PC-3 (cell line): Measurements from ENCODE around the gene CDH13. TPM values are rescaled to one million over a fixed set of nuclear protein-coding genes. Genes with fewer than 3 reads are reported as not detected.

Experiments
- ATAC-seq: fragments of 200-7000 bp; cut with Tn5 transposase; 2 replicates; pipeline ENCODE4 v1.9.1; 2020; ENCODE audit warnings: mild to moderate bottlenecking, moderate library complexity
- BruUV-seq: library from RNA; stranded (reverse); fragments of 400-500 nt; replicated peaks from 2 replicates; lab custom pipeline; 2021; lab: Mats Ljungman, UMichigan
- CTCF ChIA-PET: fragments of 300-600 bp; sonication (Branson Sonifier 250); formaldehyde crosslinking; loops from one replicate; lab custom pipeline; 2022; ENCODE audit warnings: antibody characterized with exemption; lab: Charles Lee
- POLR2A ChIA-PET: fragments of 300-600 bp; sonication (Branson Sonifier 250); formaldehyde crosslinking; loops from one replicate; lab custom pipeline; 2022; ENCODE audit warnings: antibody characterized with exemption; ENCODE audit not compliant: unreplicated experiment; lab: Charles Lee
- DNase-seq: peaks from one replicate; pipeline ENCODE4 v3.0.0-alpha.2; 2015
- H2AFZ ChIP-seq: fragments of 300-600 bp; sonication (generic); 2 replicates; pipeline ENCODE4 v1.6.0; 2016; ENCODE audit warnings: antibody characterized with exemption, low read length
- H3F3A ChIP-seq: fragments of 300-600 bp; sonication (generic); one replicate; pipeline ENCODE4 v1.6.0; 2017; ENCODE audit warnings: antibody characterized with exemption, low read length, control low read depth, mild to moderate bottlenecking; ENCODE audit not compliant: unreplicated experiment
- H3K27ac ChIP-seq: fragments of 300-600 bp; sonication (generic); 2 replicates; pipeline ENCODE4 v1.5.1; 2016; ENCODE audit warnings: mild to moderate bottlenecking, low read length
- H3K27me3 ChIP-seq: fragments of 300-600 bp; sonication (generic); 2 replicates; pipeline ENCODE4 v1.6.1; 2016; ENCODE audit warnings: low read length, mixed read lengths
- H3K36me3 ChIP-seq: fragments of 300-600 bp; sonication (generic); 2 replicates; pipeline ENCODE4 v1.6.1; 2016; ENCODE audit warnings: low read depth, mixed run types, low read length, mixed read lengths
- H3K4me1 ChIP-seq: fragments of 300-600 bp; sonication (generic); 2 replicates; pipeline ENCODE4 v1.5.1; 2016; ENCODE audit warnings: low read length; ENCODE audit not compliant: insufficient read depth
- H3K4me2 ChIP-seq: fragments of 300-600 bp; sonication (generic); 2 replicates; pipeline ENCODE4 v1.6.0; 2016; ENCODE audit warnings: low read length
- H3K4me3 ChIP-seq: fragments of 300-600 bp; sonication (generic); 2 replicates; pipeline ENCODE4 v1.5.1; 2016; ENCODE audit warnings: mild to moderate bottlenecking, low read length, mixed read lengths
- H3K79me2 ChIP-seq: fragments of 300-600 bp; sonication (generic); 2 replicates; pipeline ENCODE4 v1.6.1; 2017; ENCODE audit warnings: low read length, mixed read lengths
- H3K9ac ChIP-seq: fragments of 300-600 bp; sonication (generic); 2 replicates; pipeline ENCODE4 v1.6.0; 2016; ENCODE audit warnings: mild to moderate bottlenecking, low read length
- H3K9me2 ChIP-seq: fragments of 300-600 bp; sonication (generic); replicated peaks from 2 replicates; pipeline ENCODE4 v1.6.1; 2016; ENCODE audit warnings: mixed run types, low read length, mixed read lengths
- H3K9me3 ChIP-seq: fragments of 300-600 bp; sonication (generic); 2 replicates; pipeline ENCODE4 v1.6.1; 2016; ENCODE audit warnings: low read length, mixed read lengths
- H4K20me1 ChIP-seq: fragments of 300-600 bp; sonication (generic); 2 replicates; pipeline ENCODE4 v1.6.1; 2016; ENCODE audit warnings: low read length, mixed read lengths
- EZH2 ChIP-seq: fragments of 300-600 bp; sonication (generic); IDR thresholded peaks from one replicate; pipeline ENCODE4 v1.6.1; 2017; ENCODE audit warnings: antibody characterized with exemption, mild to moderate bottlenecking, low read length; ENCODE audit not compliant: unreplicated experiment
- EZH2phosphoT487 ChIP-seq: fragments of 300-600 bp; sonication (generic); IDR thresholded peaks from 2 replicates; pipeline ENCODE4 v1.6.1; 2018; ENCODE audit warnings: mild to moderate bottlenecking, antibody characterized with exemption, low read length, borderline replicate concordance
- intact Hi-C: fragments of 100-400 bp; cut with micrococcal nuclease; formaldehyde crosslinking; loops from 2 replicates; pipeline ENCODE4 v1.9.0; 2023
- total RNA-seq: library from RNA; depleted of rRNA; stranded (reverse); fragments of >200 nt; gene quantifications from 2 replicates; pipeline ENCODE4 v1.2.3, GENCODE V29; 2014
- TF ChIP-seq, protein P1 (sequence below): fragments of 300-600 bp; sonication (generic); conservative IDR thresholded peaks from 2 replicates; pipeline ENCODE4 v1.5.1; 2017; ENCODE audit warnings: antibody characterized with exemption, low read depth, mild to moderate bottlenecking, low read length

CDH13 gene
- total RNA-seq, 1 experiment from 2014 or later = 0.36 TPM

DNA sequence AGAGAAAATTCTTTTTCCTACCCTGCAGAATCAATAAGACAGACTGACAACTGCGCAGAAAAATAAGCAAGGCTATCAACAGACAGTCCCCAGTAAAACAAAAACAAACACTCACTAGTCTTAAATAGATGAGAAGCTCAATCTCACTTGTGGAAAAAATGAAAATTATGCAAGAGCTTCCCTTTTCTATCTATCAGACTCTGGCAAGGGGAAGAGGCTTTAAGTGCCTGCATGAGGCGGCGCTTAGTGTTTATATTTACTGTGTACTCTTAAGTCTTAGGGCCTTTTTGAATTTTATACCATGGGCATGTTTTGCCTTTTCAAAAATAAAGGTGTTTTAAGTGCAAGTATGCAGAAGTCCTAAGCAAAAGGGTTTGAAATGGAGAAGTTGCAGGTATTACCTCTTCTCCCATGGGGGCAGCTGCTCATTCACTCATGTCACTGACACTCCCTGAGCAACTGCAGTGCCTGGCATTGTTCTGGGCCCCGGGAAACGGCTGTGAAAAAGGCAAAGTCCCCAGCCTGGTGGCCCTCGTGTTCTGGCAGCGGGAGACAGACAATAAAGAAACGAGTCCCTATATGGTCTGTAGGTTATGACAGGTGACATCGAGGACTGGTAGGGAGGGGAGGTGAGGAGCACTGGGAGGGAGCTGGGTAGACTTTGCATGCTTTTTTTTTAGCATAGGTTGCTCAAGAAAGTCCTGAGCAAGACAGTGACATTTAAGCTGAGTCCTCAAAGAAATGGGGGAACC, 1216.2 kb downstream of the CDH13 start:
- Histone ChIP-seq H3K36me3 (no peaks in the 10 kb centered on the region), H3K27ac (no peak overlapping the region), H3K9me2 (no peaks in the 10 kb centered on the region), H3F3A (no peaks in the 10 kb centered on the region), H3K4me3 (no peak overlapping the region), H2AFZ (no peak overlapping the region), H3K4me2 (no peak overlapping the region), H3K27me3 (peaks cover 72% of the 10 kb centered on the region), H4K20me1 (no peaks in the 10 kb centered on the region), H3K9ac (no peak overlapping the region), H3K79me2 (no peaks in the 10 kb centered on the region), H3K4me1 (no peaks in the 10 kb centered on the region), H3K9me3 (no peaks in the 10 kb centered on the region)
- no TSS peak for BruUV-seq
- CTCF ChIA-PET = no interaction called here
- intact Hi-C loops = no loop called here
- TF ChIP-seq EZH2phosphoT487 (no peak), EZH2 (no peak)
- TF ChIP-seq, protein P1, sequence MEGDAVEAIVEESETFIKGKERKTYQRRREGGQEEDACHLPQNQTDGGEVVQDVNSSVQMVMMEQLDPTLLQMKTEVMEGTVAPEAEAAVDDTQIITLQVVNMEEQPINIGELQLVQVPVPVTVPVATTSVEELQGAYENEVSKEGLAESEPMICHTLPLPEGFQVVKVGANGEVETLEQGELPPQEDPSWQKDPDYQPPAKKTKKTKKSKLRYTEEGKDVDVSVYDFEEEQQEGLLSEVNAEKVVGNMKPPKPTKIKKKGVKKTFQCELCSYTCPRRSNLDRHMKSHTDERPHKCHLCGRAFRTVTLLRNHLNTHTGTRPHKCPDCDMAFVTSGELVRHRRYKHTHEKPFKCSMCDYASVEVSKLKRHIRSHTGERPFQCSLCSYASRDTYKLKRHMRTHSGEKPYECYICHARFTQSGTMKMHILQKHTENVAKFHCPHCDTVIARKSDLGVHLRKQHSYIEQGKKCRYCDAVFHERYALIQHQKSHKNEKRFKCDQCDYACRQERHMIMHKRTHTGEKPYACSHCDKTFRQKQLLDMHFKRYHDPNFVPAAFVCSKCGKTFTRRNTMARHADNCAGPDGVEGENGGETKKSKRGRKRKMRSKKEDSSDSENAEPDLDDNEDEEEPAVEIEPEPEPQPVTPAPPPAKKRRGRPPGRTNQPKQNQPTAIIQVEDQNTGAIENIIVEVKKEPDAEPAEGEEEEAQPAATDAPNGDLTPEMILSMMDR = no peak
- DNase-seq (no peak), ATAC-seq (no peak)
- POLR2A ChIA-PET = interaction anchor here (0.7 kb wide), 1 partner anchor 9 kb away, joined by 3 read pairs; no protein-coding TSS in a partner anchor

DNA sequence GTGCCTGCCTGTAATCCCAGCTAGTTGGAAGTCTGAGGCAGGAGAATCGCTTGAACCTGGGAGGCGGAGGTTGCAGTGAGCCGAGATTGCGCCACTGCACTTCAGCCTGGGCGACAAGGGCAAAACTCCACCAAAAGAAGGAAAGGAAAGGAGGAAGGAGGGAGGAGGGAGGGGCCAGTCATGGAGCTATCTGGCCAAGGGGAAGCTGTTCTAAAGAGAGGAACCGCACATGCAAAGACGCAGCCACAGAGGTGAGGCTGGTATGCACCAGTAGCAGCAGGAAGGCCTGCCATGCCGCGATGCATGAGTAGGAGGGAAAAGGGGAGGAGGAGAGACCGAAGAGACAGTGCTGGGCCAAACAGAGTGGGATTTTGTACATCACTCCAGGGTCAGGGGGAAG, 1216.9 kb downstream of the CDH13 start:
- Histone ChIP-seq H3K9me3 (no peaks in the 10 kb centered on the region), H2AFZ (no peak overlapping the region), H3K4me3 (no peak overlapping the region), H3K9ac (no peak overlapping the region), H3K79me2 (no peaks in the 10 kb centered on the region), H3K36me3 (no peaks in the 10 kb centered on the region), H3K4me1 (no peaks in the 10 kb centered on the region), H3K9me2 (no peaks in the 10 kb centered on the region), H4K20me1 (no peaks in the 10 kb centered on the region), H3K27ac (no peak overlapping the region), H3K27me3 (peaks cover 72% of the 10 kb centered on the region), H3F3A (no peaks in the 10 kb centered on the region), H3K4me2 (no peak overlapping the region)
- POLR2A ChIA-PET = no interaction called here
- intact Hi-C loops = no loop called here
- no peak for DNase-seq
- ATAC-seq = no peak
- CTCF ChIA-PET = no interaction called here
- no TSS peak for BruUV-seq
- TF ChIP-seq EZH2 = no peak
- TF ChIP-seq, protein P1 = no peak
- TF ChIP-seq EZH2phosphoT487 = no peak

DNA sequence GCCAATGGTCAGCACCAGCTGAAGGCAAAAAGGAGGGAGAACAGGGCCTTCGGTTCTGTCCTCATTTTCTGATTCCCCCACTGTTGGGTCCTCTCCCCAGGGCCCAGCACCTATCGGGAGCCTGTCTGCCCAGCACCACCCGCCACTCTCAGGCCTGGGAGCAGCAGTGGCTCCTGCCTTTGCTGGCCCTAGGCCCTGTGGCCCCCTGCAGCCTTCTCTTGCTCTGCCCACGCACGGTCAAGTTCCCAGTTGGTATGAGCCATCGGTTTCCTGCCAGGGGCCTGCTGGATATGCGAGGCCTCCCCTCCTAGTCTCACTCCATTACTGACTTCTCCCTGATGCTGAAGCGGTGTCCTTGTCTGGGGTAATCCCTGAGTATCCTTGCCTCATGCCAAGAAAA, 1218.5 kb downstream of the CDH13 start:
- no peak for ATAC-seq
- Histone ChIP-seq H4K20me1 (no peaks in the 10 kb centered on the region), H3K9me3 (no peaks in the 10 kb centered on the region), H3K36me3 (no peaks in the 10 kb centered on the region), H3K27me3 (peaks cover 71% of the 10 kb centered on the region), H3K79me2 (no peaks in the 10 kb centered on the region), H3K4me1 (no peaks in the 10 kb centered on the region), H2AFZ (no peak overlapping the region), H3K9me2 (no peaks in the 10 kb centered on the region), H3K4me2 (no peak overlapping the region), H3K9ac (no peak overlapping the region), H3K27ac (no peak overlapping the region), H3F3A (no peaks in the 10 kb centered on the region), H3K4me3 (no peak overlapping the region)
- DNase-seq = no peak
- BruUV-seq = no TSS peak
- POLR2A ChIA-PET = no interaction called here
- CTCF ChIA-PET = no interaction called here
- TF ChIP-seq EZH2phosphoT487 (no peak), EZH2 (no peak)
- TF ChIP-seq, protein P1 = no peak
- intact Hi-C loops = no loop called here
